Right hindlimb (tissue), 1 donor: ENCODE measurements around the gene GCHFR.

Source experiments
- DNase-seq: peaks from one replicate; pipeline ENCODE4 v3.0.0-alpha.2; 2018

GCHFR gene

DNA sequence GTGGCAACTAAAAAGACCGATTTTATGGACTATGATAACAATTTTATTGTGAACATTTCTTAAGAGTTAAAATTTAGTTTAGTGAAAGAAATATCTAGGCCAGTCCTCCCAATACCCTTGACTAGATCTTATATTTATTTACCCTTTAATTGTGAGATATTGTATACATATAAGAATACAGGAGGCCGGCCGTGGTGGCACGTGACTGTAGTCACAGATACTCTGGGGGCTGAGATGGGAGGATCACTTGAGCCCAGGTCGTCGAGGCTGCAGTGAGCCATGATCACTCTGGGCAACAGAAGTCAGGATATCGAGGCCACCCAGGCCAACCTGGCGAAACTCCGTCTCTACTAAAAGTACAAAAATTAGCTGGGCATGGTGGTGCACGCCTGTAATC is 8.1 kb upstream of the GCHFR start:
- no peak for DNase-seq

DNA sequence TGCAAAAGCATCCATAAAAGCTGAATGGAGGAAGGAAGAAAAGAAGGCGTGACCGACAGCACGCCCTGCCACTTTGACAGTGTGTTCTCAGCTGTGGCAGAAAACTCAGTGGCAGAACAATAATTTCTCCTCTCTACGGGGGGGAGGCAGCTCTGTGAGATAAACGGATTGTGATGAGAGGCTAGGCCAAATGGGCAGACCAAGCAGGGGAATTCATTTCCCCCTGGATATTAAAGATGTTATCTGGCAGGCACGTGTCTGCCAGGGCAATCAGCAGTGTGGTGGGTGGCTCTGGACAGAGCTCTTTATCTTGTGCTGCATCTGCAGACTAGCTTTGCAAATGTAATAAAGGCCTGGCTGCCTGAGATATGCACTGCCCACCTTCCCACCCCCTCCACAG is 6.9 kb upstream of the GCHFR start:
- DNase-seq: no peak

GRCh38 chr15:40759961-40760360 is 3.9 kb upstream of the GCHFR start:
- DNase-seq: no peak

- peak; percentile 86 for DNase-seq
Measured at GRCh38 chr15:40762919-40763800, 708 bp upstream of the GCHFR start.

DNA sequence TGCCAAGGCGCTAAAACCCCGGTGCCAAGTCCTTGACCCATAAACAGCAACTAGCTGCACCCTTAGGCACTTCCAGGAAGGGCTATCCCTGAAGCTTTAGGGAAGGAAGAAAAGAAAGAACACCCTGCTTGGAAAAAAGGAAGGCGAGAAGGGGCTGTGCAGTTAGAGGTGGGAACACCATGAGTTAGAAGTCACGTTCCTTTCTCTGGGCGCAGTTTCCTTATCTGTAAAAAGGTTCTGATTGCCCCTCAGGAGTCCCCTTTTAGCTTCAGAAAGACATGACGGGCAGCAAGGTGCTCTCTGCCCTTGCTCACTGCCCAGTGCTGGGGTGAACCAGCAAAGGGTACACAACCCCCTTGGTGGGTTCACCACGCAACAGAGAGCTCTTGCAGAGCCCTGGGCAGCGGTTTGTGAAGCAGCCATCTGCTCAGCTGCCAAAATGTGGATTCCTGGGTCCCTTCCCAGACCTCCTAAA is 798 bp downstream of the GCHFR start:
- no peak for DNase-seq

DNA sequence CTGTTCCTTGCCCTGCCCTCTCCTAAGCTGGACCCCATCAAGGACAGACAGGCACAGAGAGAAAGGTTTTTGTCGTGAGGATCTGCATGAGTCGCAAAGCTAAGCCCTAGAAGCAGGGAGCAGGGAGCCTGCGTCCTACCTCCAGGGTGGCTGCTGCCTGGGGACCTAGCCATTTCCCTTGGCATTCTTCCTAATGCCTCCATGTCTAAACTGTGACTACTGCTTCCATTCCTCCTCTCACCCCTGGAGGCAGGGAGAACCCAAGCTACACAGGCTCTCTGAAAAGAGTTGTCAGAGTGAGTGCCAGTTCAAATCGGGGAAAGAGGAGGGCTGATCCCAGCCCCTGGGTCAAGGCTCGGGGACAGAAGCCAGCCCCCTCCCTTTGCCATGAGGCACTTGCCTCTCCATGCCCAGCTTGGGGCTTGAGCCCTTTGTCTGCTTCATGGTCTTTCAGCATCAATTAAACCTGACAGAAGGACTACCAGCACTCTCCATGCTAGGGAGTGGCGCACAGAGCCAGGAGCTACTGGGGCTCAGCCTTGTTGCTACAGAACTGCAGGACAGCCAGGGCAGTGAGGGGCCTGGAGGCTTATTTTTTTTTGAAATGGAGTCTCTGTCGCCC is 2.4 kb downstream of the GCHFR start:
- no peak for DNase-seq

DNA sequence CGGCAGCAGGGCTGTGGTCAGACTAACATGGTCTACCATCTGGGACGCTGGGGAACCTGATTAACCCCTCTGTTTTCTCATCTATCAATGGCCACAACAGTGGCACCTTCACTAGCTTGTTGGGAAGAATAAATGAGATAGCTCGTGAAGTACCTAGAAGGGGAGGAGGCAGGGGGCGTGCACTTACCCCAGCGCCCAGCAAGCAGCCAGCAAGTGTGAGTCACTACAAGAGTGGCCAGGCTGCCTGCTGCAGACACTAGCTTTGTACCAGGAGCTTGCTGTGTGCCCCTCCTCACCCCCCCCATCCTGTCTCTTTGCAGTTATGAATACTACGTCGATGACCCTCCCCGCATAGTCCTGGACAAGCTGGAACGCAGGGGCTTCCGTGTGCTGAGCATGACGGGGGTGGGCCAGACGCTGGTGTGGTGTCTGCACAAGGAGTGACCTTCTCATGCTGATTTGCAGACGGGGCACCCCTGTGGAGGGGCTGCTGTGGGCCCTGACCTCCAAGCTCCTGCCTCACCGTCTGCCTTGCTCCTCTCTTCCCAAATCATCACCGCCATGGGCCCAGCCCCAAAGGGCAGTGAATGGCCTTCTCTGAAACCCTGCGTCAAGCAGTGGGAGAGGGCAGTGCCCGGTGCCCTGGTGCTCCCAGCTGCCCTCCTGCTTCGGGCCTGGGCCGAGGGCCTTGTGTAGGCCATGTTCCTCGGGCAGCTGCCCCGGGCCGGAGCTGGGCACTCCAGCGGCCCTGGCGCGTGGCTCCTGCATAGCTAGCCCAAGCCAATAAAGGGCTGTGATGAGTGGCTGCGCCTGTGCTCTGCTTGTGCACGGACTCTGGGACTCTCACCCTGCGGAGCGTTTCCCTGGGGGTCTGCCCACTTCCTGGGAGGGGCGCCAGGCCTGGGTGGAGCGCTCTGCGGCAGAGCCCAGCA is 3.3 kb downstream of the GCHFR start:
- DNase-seq: no peak

GRCh38 chr15:40767838-40768500 is 4.1 kb downstream of the GCHFR start:
- DNase-seq: no peak

DNA sequence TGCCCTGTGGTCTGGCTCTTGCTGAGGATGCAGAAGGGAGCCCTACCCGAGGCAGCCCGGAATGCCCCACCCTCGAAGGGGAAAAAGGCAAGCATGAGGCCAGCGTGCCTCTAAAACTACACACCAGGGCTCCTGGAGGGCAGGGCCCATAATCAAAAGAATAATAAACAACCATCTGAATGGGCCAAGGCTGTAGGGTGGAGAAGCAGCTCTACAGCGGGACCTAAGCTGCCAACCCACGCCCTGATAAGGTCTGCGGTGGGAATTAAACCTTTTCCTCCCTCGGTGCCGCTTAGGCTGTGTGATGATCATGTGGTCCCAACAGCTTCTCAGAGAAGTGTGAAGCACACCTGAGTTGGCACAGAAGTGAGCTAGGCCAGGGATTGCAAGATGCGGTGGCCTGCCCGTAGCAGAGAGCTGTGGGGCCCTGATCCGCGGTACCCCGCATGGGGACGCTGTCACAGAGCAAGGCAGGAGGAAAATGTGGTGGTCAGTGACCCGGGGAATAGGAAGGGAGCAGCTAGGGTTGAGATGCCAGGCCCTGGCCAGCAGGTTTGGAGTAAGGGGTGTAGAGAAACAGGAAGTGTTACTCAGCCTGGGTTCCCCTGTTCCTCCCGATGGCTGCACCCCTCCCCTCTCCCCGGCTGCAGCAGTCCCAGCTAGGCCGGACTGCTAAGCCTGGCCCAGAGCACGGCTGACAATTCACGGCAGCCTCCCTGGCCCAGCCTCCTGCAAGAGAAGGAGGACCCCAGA is 4.8 kb downstream of the GCHFR start:
- no peak for DNase-seq

DNA sequence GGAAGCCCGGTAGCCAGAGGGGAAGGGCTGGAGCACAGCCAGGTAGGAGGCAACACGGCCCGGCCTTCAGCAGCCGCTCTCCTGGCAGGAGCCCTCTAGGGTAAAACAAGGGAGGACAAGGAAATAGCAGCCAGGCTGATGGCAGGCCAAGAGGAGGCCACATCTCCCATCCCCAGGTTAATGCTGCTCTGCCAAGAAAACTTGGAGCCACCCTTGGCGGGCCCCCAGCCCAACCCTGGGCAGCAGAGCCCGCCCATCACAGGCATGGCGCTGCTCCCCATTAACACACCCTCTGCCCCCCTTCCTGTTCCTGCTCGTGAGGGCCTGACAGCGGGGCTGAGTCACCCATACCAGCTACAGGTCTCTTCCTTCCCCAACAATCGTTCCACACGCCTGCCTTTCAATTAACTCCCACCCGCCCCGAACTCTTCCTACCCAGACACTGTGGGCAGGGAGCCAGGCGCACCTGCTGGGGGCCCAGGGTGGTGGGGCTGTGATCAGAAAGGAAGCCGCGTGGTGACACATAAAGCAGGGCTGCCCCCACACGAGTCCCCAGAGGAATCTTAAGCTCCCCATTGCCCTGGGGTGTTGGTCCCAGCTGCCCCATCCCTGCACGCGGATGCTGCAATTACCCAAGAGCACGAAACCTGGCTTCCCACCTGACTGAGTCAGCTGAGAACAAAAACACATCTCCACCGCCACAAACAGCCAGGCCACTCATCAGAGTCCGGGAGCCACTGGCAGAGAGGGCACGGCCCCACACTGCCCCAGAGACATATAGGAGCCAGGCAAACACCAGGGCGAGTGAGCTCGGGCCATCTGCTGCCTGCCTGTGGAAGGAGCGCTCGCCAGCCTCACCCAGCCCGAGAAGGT is 5.6 kb downstream of the GCHFR start, which contains the start of gene C15orf62:
TSS of gene C15orf62 (plus strand) at position 707 of the 873 bp plus-strand sequence. CDS start 516 bp downstream, outside the sequence.
- DNase-seq: peak; percentile 65

GRCh38 chr15:40770147-40770721 is 6.4 kb downstream of the GCHFR start:
- peak; percentile 43 for DNase-seq

GRCh38 chr15:40771242-40771641 is 7.4 kb downstream of the GCHFR start:
- DNase-seq: no peak

DNA sequence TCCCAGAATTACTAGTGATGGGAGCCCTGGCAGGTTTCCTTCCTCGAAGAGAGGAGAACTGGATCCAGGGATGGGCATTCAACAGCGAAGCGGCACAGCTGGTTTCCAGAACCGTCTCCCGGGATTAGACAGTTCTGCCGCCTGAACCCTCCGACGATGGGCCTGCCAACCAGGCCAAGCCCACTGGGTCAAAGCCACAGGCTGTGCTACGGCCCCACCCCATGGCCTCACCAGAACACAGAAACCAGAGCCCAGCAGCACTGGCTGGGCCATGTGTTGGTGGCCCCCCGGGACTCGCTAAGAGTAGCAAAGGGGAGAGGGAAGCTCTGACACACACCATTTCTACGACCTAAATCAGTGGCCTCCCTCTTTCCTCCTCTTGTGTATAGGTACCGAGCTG is 8.1 kb downstream of the GCHFR start:
- DNase-seq: no peak

DNA sequence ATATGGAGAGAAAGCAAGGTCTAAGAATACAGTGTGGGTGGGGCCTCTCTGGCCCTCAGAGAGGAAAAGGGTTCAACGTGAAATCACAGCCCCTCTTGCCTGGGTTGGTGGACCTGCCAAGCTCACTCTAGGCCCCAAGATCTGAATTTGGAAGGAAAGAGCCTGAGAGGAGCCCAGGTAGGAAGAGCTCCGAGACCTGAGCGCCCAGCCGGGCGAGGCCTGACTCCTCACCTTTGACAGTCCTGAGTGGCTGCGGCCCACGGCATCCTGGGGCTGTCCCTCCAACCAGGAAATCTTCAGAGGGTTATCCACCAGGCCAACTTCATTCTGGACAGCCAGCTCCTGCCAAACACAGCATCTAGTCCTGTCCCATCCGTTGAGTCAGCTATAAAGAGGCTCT is 9.6 kb downstream of the GCHFR start:
- no peak for DNase-seq

DNA sequence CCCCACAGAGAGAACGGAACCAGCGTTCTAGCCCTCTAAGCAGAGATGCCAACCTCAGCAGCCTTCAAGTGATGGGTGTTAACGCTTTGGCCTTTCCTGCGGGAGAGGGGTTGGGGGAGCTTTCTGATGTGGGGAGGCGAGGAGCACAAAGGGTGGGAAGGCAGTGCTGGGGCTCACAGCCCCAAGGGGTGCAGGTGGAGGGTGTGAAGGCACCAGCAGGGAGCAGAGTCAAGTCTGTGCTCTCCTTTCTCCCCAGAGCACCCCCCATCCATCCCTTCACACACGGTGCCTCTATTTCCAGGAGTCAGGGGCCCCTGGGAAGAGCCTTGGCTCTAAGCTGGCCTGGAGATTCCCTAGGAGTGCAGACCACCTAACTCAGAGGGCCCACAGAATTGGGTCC is 10.0 kb downstream of the GCHFR start:
- DNase-seq: no peak

GRCh38 chr15:40775007-40775406 is 11.1 kb downstream of the GCHFR start:
- no peak for DNase-seq

- DNase-seq: no peak
Measured at GRCh38 chr15:40775740-40776536, 12.1 kb downstream of the GCHFR start.

- DNase-seq: no peak
Measured at GRCh38 chr15:40776537-40777141, 12.8 kb downstream of the GCHFR start.
